HCEC 1CT (cell line): ENCODE data around the gene ZNF521.
A peak's percentile ranks its signal among the peaks of the same experiment; 100 is the strongest.

Experiments used
- DNase-seq: peaks from one replicate; pipeline ENCODE4 v3.0.0-alpha.2; 2017

ZNF521 gene

DNA sequence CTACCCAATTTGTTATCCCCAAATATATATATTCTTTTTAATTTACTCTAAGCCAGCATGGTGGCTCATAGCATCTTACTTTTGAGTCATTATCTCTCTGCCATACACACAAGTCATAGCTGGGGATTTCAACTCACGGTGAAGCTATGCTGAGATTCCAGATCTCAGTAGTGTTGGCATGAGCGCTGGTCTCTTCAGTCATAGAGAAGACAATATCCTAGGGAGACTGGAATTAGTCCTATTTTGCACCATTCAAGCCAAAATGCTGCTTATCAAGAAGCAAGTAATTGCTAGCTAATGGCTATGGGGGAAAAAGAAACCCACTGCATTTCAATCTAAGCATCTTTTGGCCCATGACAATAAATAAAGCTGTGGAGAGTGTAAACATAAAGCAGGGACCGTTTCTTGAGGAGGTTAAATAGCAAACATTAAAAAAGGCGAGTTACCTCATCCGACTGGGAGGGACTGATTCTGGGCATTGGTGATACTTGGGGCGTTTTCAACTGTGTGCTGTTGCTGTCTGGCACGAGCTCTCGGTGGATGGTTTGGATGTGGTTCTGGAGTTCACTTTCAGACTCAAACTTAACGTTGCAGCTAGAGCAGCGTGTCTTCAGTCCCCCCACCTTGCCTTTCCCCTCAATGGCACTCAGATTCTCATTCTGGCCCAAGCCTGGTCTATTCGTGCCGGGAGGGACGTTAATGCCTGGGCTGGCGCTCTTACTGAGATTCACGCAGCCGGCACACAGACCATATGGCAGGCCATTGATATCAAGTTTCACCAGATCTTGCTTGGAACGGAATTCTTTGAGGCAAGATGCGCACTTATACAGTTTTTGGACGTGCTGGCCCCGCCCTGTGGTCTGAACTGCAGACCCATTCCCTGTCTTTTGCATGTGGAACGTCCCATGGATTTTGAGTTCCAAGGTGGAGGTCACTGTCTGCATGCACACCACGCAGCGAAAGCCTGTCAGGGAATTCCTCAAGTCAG is 127.8 kb downstream of the ZNF521 start:
- no peak for DNase-seq

DNA sequence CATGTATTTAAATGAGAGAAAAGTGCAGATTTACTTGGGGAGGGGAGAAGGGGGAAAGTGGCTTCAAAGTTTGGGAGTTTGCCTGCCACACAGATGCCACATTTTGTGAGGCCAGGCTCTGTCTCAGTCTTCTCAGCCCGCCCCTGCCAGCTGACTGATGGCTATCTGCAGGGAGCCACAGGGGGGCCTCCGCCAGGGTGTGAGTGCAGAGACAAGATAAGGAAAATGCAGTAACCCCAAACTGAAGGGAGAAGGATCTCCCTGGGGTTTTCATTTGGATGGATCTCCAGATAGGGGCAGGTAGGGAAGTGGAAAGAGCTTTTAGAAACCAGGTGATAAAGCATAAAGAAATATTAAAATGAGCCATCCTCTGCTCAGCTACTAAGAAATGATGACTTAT is 128.8 kb downstream of the ZNF521 start:
- DNase-seq = no peak

DNA sequence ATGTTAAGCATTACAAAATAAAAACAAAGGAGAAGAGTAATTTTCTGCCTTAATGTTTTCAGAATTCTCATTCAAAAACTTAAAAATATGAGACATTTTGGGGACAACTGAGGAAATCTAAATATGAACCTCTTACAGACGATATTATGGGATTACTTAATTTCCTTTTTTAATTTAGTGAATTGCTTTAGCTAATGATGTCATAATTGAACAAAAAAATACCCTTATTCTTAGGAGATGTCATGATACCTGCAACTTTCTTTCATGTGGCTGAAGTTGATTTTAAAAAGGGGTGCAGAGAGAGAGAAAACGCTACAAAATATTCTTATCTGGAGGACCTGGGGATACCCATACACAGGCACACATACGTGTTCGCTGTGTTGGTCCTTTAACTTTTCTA is 129.3 kb downstream of the ZNF521 start:
- DNase-seq = no peak

DNA sequence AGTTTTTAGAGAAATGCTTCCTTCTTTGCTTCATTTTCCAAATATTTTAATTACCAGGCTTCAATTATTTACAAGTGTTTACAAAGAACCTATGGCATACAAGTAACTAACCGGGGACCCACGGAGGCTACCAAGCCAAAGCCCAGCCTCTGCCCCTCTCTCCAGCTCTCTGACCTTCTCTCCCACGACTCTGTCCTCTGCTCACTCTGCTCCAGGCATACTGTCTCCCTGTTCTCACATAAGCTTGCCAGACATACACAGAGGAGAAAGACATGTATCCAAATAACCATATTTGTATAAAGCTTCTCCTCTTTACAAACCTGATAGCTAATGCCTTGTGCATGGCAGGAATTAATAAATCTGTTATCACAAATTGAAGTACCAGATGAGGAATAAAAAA is 141.3 kb downstream of the ZNF521 start:
- no peak for DNase-seq

DNA sequence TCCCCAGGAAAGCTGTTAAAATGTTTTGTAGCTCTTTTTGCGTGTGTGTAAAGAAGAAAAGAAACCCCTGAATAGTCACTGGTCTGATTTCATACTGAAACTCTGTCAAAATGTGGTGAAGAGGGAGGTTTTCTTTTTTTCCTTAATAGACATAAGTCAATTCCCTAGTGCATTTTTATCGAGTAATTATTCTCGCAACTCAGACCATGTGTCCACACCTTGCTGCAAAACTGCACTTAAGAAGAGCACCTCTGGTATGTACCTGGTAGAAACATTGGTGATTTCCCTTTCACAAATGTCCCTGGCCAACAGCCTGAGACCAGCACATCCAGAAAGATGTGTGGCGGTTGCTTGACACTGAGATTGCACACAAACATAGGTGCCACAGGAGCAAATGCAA is 159.9 kb downstream of the ZNF521 start:
- DNase-seq = no peak

DNA sequence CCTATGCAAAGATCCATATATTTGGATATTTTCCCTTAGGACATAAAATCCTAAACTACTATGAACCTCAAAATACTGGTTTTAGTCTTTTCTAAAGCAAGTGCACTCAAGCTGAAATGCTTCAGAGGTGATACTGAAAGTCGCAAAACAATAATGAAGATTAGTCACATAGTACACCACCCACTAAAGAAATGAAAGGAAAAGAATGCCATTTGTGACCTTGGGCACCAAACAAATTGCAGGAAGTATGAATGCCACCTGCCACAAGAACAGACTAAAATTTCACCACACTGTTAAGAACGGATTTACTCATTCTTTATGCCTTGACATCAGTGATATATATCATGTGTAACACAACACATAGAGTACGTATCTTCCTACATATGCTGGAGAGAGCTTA is 161.5 kb downstream of the ZNF521 start:
- DNase-seq = no peak

DNA sequence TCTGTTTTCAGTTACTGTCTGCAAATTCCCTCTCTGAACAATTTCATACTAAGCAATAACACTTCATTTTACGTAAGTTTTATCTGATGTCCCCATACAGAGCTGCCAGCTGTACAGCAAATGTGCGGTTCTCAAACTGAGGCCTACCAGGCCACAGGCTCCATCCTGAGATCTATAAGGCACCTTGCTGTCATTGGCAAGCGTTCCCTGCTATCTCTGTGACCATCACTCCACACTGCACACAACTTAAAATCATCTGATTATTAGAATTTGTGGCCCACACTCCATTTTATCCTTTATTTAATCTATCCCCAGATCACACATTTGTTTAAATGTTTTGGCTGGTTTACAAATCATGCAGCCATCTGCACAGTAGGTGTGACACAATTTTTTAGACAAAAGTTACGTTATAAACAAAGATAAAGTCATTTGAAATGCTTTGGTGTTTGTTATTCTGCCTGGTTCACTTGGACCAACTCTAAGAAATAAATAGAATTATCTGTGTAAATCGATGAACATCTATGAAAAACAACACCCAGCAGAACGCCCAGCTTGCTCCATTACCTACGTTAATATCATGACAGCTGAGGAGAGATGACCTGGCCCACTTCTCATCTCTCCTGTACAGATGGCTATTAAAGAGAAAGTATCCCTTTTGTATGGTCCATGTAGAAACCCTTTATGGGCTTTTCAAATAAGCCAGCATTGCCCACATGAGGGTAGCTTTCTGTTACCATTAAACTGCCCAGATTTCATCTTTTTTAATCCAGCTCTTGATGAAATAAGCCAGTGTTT is 162.4 kb downstream of the ZNF521 start:
- no peak for DNase-seq

DNA sequence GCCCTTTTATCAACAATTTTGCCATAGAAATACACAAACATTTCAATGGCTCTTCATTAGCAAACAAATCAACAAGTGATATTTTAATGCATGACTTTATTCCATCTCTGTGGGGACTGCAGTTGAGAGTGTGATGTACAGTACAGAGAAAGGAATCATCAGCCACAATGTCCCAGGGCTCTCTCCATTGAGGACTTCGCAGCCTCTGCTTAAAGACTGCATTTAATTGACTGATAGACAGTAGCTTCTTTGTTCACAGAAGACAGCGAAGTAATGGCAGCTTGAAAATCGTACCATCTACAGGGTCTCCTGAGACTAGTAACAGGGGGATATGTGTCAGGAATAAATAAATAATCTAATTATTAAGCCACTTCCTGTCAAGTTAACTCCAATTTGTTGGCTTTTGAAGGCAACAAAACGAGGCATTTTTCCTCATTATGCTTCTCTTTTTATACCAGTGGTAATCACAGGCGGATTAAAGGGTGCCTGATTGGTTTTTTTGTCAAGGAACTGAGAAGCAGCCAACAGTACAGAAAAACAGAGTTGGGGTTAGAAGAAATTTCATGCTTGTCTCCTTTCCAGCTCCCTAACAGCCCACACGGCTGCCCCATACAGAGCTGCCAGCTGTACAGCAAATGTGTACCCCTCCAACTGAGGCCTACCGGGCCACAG is 164.3 kb downstream of the ZNF521 start:
- no peak for DNase-seq

DNA sequence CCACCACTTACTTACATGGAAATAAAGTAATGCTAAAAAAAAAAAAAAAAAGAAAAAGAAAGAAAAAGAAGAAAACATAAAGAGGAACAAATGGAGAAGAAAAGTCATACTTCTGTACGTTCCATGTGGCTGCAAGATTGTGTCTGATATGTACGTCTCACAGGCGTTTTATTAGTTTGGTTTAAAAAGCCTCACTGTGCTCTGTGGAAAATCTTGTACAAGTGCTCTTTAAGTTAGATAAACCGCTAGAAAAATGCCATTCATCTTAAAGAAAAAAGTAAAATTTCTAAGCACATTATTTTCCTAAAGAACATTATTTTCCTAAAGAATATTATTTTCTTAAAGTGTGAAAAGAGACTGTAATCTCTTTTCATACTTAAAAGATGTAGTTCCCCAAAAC is 165.1 kb downstream of the ZNF521 start:
- DNase-seq = no peak

DNA sequence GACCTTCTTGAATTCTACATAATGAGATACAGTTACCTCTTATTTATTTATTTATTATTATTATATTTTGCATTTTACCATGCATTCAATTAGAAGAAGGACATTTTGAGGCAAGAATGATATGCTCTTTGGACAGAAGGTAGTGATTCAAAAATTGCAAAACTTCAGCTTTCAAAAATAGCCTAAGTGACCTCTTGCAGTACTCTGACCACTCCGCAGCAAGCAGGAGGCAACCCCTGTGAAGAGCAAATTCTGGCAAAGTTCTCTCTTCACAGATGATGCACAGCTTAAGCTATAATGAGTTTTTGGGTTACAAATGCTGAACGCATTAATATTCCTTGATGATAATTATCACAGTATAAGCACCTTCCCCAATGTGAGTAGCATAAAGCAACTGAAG is 170.0 kb downstream of the ZNF521 start:
- DNase-seq = no peak

DNA sequence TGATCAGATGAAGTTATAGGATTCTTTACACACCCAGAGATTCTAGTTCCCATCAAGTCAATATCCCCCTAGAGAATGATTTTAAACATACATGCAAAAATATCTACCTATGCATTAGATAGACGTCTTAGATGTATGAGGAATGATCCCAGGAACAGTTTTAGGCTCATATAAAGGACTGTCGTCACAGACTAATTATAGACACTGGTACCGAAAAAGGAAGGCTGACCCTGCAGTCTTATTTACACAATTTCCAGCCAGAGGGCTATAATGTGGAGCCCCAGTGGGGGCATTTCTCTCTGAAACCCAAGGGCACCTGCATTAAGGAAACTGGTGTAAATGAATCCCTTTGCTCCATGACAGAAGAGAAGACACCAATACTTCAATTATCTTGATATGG is 170.4 kb downstream of the ZNF521 start:
- no peak for DNase-seq

DNA sequence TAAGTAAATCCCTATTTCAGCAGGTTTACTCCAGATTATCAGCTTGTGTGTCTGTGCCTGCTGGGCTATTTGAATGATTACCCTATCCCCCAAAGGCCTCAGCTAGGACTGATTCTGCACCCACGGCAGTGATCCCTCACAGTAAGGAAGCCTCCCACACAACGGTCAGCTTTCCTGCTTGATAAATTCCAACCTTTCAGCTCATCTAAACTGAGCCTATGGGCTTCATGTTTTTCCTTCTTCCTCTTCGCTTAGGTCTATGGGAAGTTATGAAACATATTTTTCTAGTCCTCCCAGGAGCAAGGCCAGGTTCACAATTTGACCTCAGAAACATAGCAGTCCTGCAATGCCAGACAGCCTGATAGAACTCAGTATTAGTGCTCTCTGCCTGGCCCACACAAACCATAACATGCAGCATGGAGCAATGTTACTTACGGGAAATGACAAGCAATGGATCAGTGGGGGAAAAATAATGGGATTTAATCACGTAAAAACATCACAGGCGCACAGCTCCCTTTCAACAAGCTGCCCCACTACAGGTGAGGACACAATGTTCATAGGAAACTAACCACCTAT is 170.9 kb downstream of the ZNF521 start:
- no peak for DNase-seq

DNA sequence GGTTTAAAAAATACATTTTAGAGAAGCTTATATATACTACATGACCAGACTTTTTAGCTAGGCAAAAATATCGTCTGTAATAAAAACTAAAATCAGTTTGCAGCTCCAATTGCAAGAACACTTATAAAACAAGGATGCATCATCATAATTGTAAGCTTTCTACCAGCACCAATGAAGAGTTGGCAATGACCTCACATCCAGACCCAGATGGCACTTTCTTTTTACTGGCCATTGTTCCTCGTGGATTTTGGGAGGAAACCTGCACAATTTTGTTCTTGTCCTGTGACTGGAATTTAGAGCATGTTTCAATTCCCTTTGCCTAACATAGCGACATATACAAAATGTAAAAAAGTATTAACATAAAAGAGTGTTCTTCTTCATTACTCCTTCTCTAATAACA is 174.3 kb downstream of the ZNF521 start:
- DNase-seq = no peak

DNA sequence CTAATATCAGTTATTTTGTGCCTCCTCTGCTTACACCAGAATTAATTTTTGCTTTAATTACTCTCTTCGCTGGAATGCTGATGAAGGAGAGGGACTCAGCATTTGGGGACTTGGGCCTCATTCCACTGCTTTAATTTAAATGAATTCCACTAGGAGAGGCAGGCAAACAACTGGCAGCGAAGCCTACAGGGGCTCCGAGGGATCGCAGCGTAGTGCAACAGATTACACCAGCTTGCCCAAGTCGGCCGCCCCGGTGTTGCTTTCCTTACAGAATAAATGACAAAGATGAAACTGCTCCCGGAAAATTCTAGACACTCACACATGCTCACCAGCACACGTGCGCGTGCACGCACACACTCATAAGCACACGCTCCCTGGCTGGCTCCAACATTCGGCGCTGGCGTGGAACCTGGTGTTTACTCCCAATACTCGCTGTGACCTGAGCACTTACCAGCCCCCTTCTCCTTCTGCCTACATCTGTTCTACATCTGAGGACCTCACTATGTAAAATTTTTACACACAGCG is 175.4 kb downstream of the ZNF521 start:
- no peak for DNase-seq

DNA sequence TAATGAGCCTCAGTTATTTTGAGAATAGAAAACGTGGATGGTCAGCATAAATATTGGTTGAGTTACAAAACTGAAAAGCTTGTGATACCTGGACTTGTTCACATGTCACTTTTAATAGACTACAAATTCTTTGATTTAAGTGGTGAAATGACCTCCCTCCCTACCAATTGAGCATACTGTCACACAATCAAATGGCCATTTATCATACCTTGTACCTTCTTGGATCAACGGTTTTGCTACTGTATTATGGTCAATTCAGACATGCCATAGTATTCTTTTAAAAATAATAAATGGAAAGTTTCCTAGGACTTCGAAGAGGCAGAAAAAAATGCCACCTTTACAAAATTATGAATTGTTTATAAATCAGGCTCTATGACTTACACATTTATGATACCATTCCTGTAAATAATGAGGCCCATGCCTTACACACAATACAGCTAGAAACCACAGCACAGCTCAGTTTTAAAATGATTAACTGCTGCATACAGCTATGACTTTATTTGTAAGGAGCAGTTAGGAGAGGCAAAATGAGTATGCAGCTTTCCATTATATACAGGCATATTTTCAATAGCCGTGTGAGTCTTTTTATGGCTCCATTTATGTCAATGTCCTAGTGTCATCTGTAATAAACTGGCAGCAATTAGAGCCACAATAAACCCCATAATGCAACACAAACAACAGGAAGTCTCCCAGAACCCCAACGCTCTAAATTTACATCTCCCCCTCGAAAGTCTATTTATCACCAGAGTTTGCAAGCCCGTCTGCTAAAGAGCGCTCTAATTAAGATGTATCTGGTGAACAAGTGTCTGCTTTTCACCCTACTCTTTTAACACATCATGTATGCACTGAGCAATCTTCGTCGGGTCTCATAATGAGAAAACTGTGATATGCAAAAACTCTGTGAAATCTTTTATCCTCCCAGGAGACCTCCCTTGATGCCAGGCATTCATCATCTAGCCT is 176.1 kb downstream of the ZNF521 start:
- DNase-seq = no peak

DNA sequence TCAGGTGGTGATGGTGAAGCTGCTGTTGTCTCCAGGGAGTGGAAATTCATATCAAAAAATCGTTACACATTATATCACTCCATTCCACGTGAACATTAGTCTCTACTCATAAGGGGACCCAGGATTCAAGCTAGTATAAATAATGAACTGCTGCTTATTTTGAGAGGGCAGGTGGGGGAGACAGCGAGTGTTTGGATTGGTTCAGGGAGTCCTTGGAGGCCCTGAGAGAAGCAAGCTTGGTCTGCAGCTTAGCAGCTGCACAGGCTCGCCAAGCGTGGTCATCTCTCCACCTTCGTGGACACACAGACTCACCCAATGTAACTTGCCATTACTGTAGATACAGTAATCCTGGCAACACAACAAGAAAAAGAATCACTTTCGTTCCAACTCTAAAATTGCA is 177.6 kb downstream of the ZNF521 start:
- DNase-seq = no peak

DNA sequence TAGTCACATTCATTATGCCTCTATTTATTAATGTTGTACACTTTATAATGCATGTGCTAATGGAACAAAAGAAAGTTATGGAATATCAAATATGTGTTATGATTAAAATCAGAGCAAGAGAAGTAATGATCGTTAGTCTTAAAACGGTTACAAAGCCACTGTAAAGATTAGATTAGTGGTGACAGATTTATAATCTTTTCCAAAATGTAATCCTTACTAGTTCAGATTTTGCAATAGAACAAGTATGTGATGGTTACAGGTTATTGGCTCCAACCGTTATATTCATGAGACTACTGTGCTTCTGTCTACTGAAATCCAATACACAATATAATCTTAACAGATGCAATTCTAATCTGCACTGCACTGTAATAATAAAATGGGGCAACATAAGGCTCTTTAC is 180.6 kb downstream of the ZNF521 start:
- DNase-seq = no peak

DNA sequence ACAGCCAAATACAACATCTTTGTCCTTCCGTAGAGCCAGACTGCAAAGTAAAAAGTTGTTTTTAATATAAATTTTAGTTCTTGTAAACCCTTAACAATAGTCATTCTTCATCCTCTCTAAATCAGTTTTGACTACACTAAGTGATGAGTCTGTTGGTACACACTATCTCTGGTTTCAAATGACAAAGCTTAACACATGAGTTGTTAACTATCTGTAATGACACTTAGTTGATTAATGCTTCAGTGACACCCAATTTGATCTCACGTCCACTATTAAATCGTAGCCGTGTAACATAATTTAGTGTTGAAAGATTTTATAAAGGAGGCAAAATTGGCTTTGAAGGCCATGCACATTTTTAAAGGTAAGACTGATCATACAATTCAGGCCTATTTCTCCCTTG is 181.6 kb downstream of the ZNF521 start:
- no peak for DNase-seq

DNA sequence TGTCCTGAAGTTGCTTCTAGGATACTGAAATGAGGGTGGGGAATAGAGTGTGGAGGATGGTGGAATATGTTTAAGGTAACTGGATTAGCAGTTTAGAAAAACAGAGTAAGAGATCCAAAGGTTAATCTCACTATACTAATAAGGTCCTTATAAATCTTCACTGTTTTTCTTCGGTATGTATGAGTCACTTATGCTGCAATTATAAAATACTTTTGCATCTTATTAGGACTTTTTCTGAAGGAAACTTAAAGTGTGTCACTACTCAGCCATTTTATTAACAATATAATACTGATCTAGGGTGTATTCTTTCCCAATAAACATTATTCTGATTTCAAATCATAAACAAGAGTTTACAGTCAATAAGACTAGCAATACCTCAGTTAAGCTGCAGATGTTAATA is 182.3 kb downstream of the ZNF521 start:
- DNase-seq = peak; percentile 30

DNA sequence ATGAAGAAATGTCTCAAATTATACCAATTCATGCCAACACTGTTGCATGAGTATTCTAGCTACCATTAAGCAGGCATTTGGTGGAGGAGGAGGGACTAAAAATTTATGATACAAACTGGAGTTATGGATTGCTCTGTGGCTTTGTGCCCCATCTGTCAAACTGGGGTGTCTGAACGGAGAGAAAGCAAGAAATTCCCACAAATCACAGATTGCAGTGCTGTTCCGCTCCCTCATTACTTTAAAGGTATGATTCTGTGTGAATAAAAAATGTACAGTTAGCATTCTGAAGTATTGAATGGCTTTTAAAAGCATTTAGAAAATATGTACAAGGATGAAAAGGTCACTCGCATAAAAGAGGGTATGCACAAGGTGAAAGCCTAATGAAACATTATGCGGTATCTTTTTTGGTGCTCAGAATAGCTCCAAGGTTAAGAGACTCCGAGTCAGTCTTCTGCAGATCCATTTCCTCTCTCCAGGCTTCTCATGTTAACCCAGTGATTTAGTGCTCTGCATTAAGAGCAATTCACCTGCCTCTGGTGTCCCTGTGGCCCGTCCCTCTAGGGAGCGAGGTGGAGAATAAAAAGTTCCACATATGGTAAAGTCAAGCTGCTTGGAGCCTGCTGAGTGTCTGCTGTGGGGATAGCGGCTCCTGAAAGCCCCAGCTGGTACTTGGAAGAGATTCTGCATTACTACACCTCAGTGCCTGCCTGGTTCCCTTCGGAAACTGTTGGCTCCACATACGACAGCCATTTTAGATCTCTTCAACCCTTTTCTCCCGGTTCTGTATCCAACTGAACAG is 184.2 kb downstream of the ZNF521 start:
- DNase-seq = no peak

DNA sequence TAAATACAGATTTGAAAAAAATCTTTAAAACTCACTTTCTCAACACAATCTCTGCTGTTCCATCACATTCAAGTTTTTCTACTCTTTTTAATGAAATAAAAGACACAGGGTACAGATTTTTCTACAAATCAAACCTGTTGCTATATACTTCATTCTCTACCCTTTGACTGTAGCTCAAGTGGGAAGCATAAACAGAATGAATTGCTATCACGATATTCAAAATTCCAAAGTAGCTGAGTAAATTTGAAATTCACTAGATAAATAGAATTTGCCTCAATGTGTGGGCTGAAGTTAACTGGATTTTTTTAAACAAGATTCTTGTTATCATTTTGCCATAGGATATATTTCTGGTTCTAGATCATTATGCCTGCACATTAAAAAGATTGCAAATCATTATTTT is 185.9 kb downstream of the ZNF521 start:
- DNase-seq = no peak
